ENCODE data around the gene VSIG8. TPM values are rescaled to one million over a fixed set of nuclear protein-coding genes. Genes with fewer than 3 reads are reported as not detected.

Gene VSIG8
- total and polyA plus RNA-seq, 2 of the 8 experiments (the other 6 are each of a cell fraction or from before 2014, with no cell fraction given) = not detected

DNA sequence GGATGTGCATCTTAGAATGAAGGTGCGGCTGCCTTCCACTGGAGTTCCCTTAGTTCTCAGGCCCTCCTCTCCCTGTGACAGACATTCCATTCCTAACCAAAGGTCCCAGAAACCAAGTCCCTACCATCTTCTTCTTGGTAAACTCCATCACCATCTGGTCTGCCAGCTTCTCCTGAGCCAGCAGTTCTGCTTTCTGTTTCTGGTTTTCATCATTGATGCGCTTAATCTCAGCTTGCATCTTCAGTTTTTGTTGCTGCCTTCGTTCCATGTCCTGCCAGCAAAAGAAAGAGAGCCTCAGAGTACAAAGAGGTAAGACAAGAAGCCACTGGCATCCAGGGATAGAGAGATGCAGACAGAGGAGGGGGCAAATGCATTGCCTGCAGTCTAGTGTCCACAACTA, 18.0 kb upstream of the VSIG8 start (continued):
- TF ChIP-seq, protein P1, sequence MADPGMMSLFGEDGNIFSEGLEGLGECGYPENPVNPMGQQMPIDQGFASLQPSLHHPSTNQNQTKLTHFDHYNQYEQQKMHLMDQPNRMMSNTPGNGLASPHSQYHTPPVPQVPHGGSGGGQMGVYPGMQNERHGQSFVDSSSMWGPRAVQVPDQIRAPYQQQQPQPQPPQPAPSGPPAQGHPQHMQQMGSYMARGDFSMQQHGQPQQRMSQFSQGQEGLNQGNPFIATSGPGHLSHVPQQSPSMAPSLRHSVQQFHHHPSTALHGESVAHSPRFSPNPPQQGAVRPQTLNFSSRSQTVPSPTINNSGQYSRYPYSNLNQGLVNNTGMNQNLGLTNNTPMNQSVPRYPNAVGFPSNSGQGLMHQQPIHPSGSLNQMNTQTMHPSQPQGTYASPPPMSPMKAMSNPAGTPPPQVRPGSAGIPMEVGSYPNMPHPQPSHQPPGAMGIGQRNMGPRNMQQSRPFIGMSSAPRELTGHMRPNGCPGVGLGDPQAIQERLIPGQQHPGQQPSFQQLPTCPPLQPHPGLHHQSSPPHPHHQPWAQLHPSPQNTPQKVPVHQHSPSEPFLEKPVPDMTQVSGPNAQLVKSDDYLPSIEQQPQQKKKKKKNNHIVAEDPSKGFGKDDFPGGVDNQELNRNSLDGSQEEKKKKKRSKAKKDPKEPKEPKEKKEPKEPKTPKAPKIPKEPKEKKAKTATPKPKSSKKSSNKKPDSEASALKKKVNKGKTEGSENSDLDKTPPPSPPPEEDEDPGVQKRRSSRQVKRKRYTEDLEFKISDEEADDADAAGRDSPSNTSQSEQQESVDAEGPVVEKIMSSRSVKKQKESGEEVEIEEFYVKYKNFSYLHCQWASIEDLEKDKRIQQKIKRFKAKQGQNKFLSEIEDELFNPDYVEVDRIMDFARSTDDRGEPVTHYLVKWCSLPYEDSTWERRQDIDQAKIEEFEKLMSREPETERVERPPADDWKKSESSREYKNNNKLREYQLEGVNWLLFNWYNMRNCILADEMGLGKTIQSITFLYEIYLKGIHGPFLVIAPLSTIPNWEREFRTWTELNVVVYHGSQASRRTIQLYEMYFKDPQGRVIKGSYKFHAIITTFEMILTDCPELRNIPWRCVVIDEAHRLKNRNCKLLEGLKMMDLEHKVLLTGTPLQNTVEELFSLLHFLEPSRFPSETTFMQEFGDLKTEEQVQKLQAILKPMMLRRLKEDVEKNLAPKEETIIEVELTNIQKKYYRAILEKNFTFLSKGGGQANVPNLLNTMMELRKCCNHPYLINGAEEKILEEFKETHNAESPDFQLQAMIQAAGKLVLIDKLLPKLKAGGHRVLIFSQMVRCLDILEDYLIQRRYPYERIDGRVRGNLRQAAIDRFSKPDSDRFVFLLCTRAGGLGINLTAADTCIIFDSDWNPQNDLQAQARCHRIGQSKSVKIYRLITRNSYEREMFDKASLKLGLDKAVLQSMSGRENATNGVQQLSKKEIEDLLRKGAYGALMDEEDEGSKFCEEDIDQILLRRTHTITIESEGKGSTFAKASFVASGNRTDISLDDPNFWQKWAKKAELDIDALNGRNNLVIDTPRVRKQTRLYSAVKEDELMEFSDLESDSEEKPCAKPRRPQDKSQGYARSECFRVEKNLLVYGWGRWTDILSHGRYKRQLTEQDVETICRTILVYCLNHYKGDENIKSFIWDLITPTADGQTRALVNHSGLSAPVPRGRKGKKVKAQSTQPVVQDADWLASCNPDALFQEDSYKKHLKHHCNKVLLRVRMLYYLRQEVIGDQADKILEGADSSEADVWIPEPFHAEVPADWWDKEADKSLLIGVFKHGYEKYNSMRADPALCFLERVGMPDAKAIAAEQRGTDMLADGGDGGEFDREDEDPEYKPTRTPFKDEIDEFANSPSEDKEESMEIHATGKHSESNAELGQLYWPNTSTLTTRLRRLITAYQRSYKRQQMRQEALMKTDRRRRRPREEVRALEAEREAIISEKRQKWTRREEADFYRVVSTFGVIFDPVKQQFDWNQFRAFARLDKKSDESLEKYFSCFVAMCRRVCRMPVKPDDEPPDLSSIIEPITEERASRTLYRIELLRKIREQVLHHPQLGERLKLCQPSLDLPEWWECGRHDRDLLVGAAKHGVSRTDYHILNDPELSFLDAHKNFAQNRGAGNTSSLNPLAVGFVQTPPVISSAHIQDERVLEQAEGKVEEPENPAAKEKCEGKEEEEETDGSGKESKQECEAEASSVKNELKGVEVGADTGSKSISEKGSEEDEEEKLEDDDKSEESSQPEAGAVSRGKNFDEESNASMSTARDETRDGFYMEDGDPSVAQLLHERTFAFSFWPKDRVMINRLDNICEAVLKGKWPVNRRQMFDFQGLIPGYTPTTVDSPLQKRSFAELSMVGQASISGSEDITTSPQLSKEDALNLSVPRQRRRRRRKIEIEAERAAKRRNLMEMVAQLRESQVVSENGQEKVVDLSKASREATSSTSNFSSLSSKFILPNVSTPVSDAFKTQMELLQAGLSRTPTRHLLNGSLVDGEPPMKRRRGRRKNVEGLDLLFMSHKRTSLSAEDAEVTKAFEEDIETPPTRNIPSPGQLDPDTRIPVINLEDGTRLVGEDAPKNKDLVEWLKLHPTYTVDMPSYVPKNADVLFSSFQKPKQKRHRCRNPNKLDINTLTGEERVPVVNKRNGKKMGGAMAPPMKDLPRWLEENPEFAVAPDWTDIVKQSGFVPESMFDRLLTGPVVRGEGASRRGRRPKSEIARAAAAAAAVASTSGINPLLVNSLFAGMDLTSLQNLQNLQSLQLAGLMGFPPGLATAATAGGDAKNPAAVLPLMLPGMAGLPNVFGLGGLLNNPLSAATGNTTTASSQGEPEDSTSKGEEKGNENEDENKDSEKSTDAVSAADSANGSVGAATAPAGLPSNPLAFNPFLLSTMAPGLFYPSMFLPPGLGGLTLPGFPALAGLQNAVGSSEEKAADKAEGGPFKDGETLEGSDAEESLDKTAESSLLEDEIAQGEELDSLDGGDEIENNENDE (IDR thresholded peaks at IDR 0.05; ENCODE audit: insufficient replicate concordance, low read length) = no peak
